GM19395 (cell line): ENCODE measurements around the gene PAX7.

ENCODE experiments used
- ATAC-seq: cut with Tn5 transposase; IDR thresholded peaks from one replicate; pipeline ENCODE4 v1.9.1; 2021; ENCODE audit warnings: mild to moderate bottlenecking, moderate library complexity; ENCODE audit not compliant: unreplicated experiment

Gene PAX7

GRCh38 chr1:18640228-18641004, 9.8 kb downstream of the PAX7 start:
- no peak for ATAC-seq

DNA sequence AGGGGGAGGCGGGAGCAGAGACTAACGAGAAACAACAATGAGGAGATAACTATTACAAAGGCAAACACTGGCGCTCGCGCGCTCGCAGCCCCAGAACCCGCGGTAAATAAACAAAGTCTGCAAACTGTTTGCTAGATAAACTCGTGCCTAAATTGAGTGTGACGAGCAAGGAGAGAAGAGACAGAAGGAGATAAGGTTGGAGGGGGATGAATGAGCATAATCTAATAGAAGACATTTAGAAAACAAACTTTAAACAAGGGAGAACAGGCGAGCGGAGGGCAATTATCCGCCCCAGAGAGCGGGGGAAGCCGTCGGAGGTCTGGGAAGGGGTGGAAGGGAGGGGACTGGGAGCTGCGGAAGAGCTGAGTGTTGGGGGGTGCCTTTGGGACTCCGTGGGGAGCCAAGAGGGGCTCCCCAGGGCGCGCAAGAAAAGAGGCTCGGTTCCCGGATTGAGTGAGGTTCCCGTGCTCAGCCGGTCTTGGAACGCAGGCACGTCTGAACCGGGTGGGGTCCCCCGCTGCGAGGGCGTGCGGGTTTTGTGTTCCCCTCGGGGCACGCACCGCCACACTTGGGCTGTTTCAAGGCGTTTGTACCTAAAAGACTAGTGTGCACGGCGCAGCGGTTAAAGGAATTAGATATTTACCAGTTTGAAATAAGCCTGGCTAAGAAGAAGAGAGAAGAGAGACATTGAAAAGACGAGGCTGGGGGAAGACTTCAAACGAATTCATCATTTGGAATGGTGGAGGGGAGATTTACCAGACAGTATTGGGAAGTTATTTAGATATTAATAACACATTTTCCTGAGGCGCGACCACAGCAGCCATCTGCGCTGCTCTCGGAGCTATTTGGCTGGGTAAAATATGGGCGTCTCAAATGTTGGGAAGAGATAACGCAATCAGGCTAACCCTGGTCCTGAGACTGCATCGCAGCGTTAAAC, 10.6 kb downstream of the PAX7 start:
- no peak for ATAC-seq

DNA sequence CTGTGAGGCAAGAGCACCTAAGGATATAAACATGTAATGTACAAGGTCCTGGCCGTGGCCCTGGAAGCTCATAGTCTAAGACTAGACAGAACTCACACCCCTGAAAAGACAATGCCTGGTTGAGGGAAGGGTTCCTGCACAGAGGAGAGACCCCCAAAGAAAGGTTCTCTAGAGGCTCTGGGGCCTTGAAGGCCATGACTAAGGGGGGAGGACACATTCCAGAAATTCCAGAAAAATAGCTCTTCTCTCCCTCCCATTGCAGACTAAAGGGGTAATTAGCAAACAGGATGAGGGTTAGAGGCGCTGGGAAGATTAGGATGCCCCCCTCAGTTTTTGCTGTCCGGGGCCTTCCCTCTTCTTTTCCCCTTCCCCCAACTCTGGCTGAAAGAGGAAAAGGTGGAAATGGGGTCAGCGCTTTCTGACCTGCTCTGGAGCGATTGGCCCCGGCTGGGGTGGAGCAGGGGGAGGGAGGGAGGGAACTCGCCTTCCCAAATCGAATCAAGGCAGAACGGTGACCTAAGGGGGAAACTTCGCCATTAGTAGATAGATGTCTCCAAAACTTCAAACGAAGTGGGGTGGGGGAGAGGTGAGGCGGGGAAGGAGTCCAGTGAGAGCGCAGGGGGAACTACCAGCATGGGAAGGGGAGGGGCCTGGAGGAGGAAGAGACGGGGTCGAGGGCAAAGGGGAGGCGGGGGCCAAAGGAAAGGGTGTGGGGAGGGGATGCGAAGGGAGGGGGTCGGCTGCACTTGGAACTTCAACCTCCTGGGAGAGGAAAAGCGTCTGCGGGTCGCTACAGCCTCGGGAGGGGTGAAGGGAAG, 11.8 kb downstream of the PAX7 start:
- no peak for ATAC-seq

DNA sequence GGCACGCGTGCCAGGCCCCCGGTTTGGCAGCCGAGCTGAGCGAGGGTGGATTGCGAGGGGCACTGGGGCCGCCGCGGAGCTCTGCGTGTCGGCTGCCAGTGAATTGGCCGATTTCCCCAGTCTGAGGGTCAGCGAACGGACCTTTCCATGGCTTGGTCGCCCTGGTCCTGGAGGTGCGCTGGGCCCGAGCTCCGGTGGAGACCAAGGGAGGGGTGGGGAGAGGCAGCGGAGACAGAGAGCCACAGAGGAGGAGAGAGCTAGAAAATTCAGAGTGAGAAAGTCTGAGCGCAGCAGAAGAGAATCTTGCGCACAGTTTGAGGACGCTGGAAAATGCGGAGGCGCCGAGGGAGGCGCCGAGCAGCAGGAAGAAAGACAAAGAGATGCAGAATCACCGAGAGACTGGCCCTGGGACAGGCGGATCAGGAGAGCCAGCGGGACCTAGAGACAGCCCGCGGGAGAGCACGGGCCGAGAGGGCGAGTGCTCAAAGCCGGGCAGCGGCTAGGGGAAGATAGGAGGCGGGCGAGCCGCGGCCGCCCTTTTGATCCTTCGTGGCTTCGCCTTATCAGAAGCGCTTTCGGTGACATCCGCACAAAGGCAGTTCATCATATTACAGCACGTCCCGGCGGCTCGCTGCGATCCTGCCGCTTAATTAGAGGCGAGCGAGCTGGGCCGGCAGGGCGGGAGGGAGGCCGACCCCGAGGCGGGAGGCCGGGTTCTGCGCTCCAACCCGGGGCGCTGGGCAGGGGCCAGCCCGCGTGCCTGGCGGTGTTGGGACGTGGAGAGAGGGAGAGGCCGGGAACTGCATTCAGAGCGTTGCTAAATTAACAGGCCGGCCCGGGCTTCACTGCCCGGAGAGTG, 12.7 kb downstream of the PAX7 start:
- ATAC-seq = no peak

GRCh38 chr1:18644013-18644399, 13.4 kb downstream of the PAX7 start:
- ATAC-seq = no peak

GRCh38 chr1:18644446-18644845, 13.8 kb downstream of the PAX7 start:
- no peak for ATAC-seq

- ATAC-seq = no peak
Measured at GRCh38 chr1:18644973-18645746, 14.5 kb downstream of the PAX7 start.

- no peak for ATAC-seq
Measured at GRCh38 chr1:18645747-18646090, 15.1 kb downstream of the PAX7 start.

DNA sequence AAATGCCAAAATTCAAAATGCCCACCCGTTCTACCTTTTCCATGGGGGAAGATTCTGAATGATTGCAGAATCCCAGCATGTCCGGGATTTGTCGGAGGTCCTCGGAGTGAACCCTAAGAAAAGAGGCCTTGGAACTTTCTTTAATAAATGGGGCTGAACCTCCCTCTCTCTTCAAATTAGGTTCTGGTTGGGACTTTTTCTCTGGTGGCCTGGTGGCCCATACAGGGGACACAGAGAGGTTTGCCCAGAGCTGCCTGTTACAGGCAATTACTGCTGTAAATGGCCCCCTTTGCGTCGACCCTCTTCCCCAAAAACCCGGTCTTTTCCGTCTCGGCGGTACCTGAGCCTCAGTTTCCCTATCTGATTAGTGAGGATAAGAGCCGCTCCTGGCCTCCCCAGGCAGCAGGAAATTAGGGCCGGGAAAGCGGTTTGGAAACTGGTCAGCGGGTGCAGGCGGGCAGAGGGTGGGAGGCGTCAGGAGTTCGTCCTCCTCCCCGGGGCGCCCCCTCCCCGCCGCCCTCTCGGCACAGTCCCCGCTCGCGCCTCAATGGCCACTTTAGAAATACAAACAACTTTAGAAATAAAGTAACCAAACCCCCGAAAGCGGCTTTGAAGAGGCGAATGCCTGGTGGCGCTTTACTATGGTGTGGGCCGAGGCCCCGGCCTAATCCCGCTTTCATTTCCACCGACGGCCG, 15.6 kb downstream of the PAX7 start:
- no peak for ATAC-seq

GRCh38 chr1:18646786-18647410, 16.3 kb downstream of the PAX7 start:
- no peak for ATAC-seq

DNA sequence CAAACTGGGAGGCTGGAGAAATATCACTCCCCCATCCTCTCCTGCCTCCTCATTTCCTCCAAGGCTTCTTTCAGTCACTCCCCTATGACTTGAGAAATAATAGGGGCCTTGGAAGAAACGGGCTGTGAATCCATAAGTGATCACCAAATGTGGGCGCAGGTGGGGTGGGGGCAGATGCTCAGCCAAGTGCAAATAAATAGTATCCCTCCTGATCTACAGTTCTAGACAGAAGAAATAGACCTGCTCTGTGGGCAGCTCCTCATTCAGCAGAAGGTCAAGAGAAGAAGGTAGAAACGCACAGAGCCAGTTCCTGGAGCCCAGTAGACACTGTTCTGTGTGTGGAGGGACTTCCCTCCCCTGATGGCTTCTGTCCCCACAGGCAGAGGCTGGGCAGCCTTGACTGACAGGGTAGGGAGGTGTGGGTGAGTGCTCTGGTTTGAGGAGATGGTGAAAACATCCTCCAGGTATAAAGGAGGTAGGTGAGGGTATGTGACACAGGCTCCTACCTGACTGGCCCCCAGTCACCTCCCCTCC, 17.1 kb downstream of the PAX7 start:
- no peak for ATAC-seq

GRCh38 chr1:18649693-18650370, 19.2 kb downstream of the PAX7 start:
- ATAC-seq = no peak

GRCh38 chr1:18651713-18652112, 21.1 kb downstream of the PAX7 start:
- no peak for ATAC-seq

GRCh38 chr1:18652791-18653190, 22.1 kb downstream of the PAX7 start:
- ATAC-seq = no peak

DNA sequence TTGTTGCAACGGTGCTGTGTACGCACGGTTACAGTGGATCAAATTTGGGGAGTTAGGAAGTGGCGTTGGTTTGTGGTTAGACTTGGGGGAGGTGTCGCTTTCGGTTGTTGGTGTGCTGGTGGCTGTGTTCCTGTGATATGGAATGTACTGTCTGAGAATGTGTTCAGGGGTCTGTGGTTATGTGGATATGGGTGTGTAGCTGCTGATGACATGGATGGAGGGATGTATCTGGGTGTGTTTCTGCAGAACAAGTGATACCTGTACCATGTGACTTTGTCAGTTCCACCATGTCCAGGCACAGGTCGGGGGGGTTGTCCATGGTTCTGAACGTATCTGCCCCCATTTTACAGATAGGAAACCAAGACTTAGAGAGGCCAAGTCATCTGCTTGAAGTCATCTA, 22.7 kb downstream of the PAX7 start:
- no peak for ATAC-seq

DNA sequence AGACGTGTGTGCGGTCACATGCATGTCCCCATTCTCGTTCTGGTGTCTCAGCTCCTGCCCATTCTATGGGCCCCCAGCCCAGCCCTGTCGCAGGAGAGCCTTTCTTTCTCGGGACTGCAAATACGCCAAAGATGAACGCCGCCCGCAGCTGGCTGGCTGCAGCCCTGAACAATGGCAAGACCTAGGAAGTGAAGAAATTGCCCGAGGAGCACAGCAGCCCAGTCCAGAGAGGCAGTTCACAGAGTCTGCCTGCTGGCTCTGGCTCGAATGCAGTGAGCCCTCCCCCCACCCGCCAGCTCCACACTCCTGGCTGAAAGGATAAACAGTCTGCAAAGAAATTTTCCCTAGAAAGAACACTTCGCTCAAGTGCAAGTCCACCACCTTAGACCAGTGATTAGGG, 23.3 kb downstream of the PAX7 start:
- ATAC-seq = no peak

GRCh38 chr1:18654599-18654998, 24.0 kb downstream of the PAX7 start:
- no peak for ATAC-seq
